Measurements from ENCODE around the gene TXNDC5.
"Not testable (repeated sequence)": the region's sequence is repeated elsewhere in the genome, so short reads cannot be mapped to it uniquely, and the experiment has no call there.

The TXNDC5 gene

GRCh38 chr6:7912736-7913517 lies 2.3 kb upstream of the TXNDC5 start:
- DNase-seq, result no peak

DNA sequence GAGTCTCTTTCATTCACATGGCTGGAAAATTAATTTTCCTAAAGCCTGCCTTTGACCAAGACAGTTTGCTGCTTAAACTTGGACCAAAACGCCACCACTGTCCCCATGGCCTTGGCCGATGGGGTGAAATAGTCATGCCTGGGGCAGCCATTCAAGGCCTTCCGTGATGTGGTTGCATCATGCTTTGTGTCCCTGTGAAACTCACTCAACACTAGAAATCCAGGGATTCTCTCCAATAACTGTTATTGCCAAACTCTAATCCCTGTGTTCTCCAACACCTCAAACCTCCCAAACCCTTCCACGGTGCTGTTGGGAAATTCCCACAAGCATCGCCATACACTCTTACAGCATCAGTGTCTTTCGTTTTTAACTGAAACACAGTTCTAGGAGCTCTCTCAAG lies 1.4 kb upstream of the TXNDC5 start:
- DNase-seq, result no peak

- no peak for DNase-seq
Measured at GRCh38 chr6:7911345-7911725, 747 bp upstream of the TXNDC5 start.

- no peak for DNase-seq
Measured at GRCh38 chr6:7910298-7910653, 312 bp downstream of the TXNDC5 start.

GRCh38 chr6:7909323-7910276 lies 988 bp downstream of the TXNDC5 start:
- DNase-seq, result peak; percentile 41 to 42

GRCh38 chr6:7907159-7907558 lies 3.4 kb downstream of the TXNDC5 start:
- no peak for DNase-seq

- no peak for DNase-seq
Measured at GRCh38 chr6:7906741-7907140, 3.8 kb downstream of the TXNDC5 start.

DNA sequence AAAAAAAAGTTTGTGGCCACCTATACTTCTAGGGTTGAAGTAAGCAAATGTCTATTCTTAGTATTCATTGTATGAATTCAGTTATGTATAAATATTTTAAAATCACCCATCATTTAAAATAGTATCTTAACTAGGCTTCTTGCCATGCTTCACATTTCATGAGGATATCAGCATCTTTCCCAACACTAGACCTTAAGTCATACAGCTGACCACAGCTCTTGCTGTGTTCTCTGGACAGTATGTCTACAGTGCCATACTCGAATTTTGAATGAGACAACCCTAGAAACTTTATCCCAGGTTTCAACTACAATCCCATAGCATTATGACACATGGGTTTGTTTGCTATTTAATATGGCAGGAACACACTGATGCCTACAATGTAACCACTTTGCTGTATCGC lies 5.2 kb downstream of the TXNDC5 start:
- no peak for DNase-seq

DNA sequence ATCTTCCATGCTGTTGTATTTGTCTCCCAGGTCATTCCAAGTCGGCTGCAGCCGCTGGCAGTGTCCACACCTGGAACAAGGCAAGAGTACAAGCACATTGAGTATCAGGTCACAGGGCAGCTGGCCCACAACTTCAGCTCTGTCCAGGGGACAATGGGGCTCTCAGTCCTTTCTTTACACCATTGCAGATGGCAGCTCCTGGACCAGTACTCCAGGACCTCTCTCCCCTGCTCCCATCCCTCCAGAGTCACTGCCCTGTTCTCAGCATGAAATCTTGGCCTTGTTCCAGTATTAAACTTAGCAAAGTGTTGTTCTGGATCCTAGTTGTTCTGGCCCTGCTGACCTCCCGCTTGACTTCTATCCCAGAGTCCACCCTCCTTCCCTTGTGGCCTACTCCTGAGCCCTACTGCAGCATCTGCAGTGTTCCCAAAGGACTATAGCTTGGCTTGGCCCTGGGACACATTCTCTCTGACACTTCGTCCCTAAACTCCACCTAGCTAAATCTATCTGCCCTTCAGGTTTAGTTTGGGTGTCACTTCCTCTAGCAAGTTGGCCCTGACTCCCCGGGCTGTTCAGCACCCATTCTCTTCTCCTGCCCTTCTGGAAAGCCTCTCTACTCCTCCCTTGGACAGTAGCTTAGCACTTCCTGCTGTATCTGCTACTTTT lies 5.8 kb downstream of the TXNDC5 start:
- no peak for DNase-seq

GRCh38 chr6:7903673-7904072 lies 6.9 kb downstream of the TXNDC5 start:
- DNase-seq, result no peak

GRCh38 chr6:7902867-7903266 lies 7.7 kb downstream of the TXNDC5 start:
- no peak for DNase-seq

GRCh38 chr6:7902221-7902620 lies 8.4 kb downstream of the TXNDC5 start:
- no peak for DNase-seq

GRCh38 chr6:7901780-7902179 lies 8.8 kb downstream of the TXNDC5 start:
- DNase-seq, result no peak

- no peak for DNase-seq
Measured at GRCh38 chr6:7901056-7901455, 9.5 kb downstream of the TXNDC5 start.

GRCh38 chr6:7900621-7901020 lies 10.0 kb downstream of the TXNDC5 start:
- DNase-seq, result no peak

- DNase-seq, result no peak
Measured at GRCh38 chr6:7899889-7900213, 10.7 kb downstream of the TXNDC5 start.

DNA sequence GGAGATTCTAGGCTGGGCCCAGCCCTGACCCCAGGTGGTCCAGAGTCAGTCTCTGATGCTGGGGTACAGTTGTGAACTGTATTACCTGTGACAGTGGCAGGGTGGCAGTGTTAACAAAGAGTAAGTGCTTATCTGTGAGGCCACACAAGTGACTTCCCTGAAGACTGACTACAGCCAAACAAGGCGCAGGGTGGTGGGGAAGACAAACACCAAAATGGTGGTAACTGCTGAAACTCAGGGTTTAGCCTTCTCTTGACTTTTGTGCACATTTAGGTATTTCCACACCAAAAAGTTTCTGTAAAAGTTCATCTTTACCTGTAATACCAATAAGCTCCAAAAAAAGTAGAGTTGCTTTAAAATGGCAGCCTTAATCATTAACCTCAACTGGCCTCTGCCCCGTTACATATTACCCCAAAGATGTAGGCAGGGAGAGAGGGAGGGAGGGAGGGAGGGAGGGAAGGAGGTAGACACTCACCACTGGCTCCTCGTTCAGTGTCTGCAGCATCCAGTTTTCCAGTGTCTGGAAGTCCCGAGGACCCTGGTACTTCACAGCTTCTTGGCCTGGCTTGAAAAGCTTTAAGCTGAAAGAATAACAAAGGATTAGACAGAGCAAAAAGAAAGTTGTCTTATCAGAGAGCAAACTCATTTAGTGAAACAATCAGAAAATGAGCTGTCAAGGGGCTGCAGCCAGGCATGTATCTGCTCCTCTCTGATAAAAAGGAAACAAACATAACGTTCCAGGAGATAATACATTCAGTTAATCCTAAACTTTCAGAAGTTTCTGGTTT lies 11.3 kb downstream of the TXNDC5 start:
- DNase-seq, result no peak

DNA sequence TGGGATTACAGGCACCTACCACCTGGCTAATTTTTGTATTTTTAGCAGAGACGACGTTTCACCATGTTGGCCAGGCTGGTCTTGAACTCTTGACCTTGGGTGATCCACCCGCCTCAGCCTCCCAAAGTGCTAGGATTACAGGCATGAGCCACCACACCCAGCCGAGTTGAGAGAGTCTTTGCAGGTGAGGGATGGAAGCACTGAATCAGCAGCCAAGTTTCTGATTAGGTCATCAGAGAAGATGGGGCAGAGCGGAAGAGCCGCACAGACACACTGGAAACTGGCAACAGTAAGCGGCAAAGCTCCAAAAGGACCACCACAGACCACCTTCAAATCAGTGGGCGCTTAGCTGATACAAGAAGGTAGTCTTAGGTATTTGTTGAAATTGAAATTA lies 12.4 kb downstream of the TXNDC5 start:
- not testable (repeated sequence) for DNase-seq

DNA sequence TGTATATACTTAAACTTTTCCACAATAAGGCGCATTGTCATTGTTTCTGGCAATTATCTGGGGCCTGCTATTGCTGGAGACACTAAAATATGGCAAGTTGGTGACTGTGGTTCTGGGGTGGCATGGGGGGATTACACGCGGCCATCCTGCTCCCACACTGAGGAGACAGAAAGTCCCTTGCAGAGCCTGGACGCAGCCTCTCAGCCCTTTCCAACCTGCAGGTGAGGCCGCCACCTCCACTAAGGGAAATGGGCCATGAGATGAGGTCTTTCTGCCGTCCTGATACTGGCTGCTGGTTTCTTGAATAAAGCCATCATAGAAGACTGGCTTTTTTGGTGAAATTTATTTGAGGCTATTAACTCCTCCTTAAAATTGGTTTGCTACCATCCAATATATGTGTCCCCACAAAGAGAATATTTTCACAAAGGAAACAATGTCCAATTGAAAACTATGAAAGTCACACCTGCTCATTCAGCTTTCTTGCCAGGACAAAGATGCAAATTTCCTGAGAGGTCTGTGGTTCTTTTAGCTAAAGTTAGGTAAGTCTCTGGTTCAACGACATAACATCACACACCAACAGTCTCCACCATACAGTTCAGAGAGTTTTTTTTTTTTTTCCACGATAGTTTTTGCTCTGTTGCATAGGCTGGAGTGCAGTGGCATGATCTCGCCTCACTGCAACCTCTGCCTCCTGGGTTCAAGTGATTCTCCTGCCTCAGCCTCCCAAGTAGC lies 13.0 kb downstream of the TXNDC5 start:
- no peak for DNase-seq

GRCh38 chr6:7896465-7896987 lies 14.1 kb downstream of the TXNDC5 start:
- no peak for DNase-seq

- no peak for DNase-seq
Measured at GRCh38 chr6:7895125-7895423, 15.5 kb downstream of the TXNDC5 start.

Data from stimulated activated CD4-positive, alpha-beta T cell treated with anti-CD3 and anti-CD28 coated beads, Interleukin-2, amount 100 ng/mL, for 48 hours (primary cell).